GM18867 (cell line): ENCODE results near the gene AQP5.
A peak's percentile ranks its signal among the peaks of the same experiment; 100 is the strongest.

Source experiments
- ATAC-seq: cut with Tn5 transposase; IDR thresholded peaks from one replicate; pipeline ENCODE4 v1.9.1; 2021; ENCODE audit warnings: mild to moderate bottlenecking, moderate library complexity; ENCODE audit not compliant: unreplicated experiment

The AQP5 gene

DNA sequence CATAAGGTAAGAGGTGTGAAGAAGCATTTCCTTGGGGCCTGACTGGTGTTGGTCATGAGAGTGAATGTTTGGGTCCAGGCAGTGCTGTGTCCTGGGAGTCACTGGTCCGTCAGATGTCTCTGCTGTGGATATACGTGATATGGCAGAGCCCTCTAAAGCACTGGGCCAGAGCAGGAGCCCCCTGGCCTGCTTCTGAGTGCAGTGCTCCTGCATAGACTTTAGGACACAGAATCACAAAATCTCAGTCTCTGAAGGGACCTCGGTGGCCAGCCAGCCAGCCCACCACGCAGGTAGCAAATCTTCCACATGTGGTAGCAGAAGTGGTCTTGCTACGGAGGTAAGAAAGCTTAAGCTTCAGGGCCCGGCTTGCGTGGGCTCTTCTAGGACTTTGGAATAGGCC, 29.6 kb upstream of the AQP5 start:
- no peak for ATAC-seq

DNA sequence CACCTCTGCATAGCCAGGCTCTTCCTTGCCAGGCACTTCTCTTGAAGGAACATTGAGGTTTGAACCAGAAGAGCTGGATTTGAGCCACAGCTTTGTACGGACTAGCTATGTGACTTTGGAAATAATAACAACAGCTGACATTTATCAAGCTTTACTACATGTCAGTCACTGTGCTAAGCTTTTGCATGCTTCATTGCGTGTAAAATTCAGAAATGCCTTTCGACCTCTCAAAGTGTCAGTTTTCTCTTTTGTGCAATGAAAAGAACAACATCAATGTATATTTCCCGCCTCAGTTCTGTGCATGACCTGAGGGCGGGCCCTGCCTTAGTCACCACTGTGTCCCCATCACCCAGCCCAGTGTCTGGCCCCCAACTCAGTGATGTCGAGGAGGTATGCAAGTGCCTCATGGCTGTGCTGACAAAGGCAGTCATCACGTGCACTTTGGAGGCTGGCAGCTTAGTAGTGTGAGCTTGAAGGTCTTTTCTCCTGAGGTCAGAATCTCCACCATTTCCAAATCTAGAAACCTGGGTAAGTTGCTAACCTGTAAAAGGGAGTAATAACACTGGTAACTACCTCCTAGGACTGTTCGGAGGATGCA, 29.0 kb upstream of the AQP5 start:
- no peak for ATAC-seq

DNA sequence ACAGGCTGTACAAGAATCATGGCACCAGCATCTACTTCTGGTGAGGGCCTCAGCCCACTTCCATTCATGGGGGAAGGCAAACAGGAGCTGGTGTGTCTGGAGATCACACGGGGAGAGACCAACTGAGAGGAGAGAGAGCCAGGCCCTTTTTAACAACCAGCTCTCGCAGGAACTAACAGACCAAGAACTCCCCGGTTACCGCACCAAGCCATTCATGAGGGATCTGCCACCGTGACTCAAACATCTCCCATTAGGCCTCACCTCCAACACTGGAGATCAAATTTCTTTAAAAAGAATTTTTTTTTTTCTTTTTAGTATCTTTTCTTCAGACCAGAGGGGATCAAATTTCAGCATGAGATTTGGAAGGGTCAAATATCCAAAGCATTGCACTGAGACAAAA, 27.9 kb upstream of the AQP5 start:
- no peak for ATAC-seq

DNA sequence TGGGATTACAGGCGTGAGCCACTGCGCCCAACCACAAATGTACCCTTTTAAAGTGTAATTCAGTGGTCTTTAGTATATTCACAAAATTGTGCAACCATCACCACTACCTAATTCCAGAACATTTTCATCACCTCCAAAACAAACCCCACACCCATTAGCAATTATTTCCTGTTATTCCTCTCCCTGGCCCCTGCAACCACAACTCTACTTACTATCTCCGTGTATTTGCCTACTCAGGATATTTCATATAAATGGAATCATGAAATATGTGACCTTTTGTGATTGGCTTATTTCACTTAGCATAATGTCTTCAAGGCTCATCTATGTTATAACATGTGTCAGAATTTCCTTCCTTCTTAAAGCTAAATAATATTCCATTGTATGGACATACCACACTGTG, 27.2 kb upstream of the AQP5 start:
- ATAC-seq = no peak

DNA sequence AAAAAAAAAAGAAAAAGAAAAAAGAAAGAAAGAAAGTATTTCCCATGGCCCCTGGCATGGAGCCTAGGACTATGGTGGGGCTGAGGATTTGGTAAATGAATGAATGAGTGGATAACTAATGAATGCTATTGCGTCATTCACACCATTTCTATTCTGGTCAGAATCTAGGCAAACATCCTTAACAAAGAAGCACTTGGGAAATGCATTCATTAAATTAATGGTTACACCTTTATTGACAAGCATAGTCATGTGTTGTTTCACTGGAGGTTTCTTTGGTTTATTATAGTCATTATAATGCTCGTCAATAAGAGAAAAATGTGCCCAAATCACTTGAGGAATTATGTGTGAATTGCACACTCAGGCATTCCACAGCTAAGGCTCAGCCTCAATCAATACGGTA, 24.7 kb upstream of the AQP5 start:
- ATAC-seq = no peak

DNA sequence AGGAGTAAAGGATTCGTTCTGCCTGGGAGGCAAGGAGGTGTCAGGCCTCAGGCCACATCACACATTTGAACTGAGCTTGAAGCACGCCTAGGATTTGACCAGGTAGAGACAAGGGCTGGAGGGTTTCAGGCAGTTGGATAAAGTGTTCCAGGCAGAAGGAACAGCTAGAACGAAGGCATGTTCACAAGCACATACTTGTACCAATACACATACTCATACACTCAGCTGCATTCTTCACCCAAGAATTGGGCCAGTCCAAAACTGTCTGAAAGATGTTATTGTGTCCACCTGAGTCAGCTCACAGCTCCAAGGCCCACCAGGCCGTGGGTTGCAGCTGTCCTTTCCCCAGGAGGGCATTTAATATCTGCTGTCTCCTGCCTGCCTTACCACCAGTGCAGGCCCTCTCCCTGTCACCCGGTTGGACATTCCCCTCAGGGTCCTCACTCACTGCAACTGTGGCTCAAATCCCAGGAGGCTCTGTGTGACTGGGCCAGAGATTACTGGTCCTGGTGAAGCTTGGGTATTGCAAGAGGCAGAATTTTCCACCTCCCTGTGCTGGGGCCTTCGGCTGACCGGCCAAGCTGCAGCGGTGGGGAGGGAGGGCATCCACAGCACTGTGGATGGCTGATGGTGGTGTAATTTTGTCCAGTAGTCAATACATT, 23.9 kb upstream of the AQP5 start:
- ATAC-seq = no peak

DNA sequence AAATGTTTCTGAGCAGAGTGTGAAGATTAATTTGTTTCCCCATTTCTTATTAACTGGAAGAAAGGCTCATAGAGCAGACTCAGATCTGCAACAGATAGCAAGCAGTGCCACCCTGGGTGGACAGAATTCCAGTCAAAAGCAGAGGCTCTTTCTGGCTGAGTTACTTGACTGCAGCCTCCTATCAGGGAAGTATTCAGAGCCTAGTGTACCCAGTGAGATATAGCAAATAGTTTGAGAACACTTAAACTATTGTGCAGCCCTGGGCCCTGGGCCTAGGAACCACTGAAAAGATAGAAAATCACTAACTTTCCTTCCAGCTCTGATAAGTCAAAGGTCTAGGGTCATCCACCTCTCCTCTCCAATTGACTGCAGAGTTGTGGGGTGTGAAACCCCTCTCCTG, 22.4 kb upstream of the AQP5 start:
- ATAC-seq = no peak

DNA sequence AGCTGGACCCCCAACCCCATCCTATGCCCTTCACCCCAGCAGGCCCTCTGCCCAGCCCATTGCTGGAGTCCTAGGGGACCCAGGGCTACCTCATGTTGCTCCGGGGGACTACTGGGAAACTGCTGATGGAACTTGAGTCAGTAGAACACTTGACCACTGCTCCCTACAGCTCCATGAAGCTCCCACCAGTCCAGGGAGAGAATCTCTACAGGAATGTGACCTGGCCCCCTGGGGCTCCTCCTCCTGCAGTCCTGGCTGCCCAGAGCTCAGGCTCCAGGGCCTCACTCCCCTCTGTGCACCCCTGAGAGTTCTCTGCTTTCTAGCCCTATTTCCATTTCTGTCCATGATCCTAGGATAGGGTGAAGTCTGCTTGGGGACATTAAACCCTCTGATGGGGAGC, 22.0 kb upstream of the AQP5 start:
- ATAC-seq = no peak

DNA sequence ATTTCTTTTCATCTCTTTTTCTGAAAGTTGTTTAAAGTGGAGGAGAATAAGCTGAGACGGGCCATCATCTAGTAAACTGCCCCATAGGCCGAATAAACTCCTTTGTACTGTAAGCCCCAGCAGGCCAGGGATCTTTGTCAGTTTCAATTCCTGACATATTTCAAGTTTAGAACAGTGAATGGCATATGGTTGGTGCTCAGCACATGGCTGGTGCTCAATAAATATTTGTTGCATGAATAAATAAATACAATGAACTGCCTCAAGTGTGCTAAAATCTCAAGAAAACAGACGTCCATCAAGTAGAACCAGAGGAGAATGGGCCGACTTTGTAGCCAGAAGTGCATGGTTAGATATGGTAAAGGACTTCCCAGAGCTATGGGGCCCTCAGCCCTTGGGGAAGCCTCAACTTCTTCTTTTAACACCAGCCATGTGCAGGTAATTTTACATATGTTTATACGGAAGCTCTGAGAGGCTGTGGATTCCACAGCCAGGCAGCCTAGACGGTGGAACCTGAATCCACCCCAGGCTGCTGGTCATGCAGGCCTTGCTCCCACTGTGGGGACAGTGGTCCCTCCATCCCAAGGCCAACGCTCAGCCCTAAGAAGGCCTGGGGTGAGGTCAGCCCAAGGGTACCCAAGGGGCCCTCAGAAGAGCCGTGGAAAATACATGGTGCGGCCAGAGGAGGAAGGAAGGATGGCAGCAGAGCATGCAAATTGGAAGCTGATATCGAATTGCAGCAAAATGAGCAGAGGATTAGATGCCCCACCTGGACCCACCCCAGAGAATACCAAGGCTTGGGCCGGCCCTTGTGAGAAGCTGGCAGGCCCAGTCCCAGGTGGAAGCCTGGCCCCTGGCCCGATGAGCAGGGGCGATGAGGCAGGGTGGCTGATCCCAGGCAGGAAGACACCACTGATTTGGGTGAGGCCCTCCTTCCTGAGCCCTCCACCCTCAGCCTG, 19.8 kb upstream of the AQP5 start:
- no peak for ATAC-seq

DNA sequence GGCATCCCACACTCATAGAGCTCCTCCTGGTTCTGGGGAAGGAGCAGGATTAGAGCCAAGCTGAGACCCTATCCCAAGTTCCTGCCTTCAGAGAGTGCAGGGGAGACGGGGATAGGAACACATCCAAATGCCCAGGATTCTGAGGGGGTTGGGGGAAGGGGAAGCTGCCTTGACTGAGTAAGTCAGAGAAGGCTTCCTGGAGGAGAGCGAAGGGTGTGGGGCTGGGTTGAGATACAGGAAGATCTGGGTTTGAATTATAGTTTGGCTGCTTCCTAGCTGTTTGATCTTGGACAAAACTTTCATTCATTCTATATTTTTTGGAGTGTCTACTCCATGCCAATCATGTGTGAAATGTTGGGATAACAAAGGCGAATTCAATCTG, 19.2 kb upstream of the AQP5 start:
- no peak for ATAC-seq

DNA sequence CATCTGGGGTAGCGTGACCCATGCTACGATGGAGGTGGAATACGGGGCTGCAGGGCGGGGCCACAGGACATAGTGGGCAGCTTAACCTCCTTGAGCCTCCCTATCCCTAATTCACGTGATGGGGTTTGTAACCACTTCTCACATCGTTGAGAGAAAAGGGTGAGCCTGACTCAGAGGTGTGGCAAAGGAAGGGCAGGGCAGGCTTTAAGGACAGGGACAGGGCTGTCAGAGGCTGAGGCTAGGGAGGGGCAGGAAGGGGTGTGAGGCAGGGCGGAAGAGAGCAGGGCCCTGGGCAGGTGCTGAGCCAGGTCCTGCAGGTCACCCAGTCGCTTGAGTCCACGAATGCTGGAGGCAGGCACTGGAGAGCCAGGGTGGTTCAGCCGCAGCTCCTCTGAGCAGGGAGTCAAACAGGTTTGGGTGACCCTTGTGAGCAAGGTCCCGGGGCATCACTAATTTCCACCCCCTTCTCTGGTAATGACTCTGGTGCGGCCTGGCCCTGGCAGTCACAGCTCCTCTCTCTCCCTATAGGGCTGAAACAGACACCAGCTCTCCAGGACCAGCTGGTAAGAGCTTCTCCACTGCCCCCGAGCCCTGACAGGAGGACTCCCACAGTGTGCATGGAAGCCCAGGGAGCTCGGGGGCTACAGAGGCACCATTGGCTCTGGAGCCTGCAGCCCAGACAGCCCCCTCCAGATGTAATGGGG, 18.6 kb upstream of the AQP5 start:
- ATAC-seq = no peak

DNA sequence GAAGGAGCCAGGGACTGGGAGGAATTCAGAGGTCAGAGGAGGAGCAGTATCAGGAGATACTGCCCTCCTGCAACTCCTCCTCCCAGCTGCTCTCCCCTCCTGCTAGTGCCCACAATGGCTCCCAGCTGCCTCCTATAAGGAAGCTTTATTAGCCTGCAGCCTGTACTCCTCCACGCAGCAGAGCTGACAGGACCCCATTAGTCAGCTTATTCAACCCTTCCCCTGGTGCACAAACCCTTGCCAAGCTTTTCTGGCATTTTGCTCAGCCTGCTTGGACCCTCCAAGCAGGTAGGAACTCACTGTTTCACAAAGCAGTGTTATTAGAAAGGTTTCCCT, 18.1 kb upstream of the AQP5 start:
- no peak for ATAC-seq

DNA sequence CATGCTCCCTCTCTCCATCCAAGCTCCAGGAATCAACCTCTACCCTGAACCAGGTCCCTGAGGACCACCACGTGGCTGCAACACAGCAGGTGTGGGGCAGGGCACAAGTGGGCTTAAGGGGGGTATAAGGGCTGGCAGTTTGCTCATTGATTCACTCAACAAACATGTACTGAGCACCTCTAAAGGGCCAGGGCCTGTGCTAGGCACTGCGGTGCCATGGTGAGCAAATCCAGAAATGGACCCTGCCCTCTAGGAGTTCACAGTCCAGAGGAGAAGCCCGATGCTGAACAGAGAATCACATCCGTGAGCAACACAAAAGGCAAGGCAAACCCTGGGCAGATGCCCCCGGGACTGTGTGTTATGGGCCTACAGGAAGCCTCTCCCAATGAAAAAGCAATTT, 17.6 kb upstream of the AQP5 start:
- no peak for ATAC-seq

DNA sequence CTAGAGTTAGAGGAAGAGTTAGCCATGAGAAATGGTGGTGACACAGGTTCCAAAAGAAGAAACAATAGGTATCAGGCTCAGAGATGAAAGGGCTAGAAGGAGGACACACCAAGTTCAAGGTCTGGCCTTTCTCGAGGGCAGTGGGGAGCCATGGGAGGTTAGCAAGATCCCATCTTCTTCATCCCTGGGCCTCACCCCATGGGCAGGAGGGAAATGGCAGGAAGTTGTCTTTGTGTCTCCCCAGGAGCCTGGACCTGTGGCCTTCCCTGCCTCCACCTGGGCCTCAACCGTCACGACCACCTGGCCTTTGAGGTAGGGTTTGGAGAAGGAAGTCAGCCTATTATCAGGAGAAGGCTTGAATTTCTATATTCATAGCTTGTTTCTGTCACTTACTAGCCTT, 17.0 kb upstream of the AQP5 start:
- no peak for ATAC-seq

DNA sequence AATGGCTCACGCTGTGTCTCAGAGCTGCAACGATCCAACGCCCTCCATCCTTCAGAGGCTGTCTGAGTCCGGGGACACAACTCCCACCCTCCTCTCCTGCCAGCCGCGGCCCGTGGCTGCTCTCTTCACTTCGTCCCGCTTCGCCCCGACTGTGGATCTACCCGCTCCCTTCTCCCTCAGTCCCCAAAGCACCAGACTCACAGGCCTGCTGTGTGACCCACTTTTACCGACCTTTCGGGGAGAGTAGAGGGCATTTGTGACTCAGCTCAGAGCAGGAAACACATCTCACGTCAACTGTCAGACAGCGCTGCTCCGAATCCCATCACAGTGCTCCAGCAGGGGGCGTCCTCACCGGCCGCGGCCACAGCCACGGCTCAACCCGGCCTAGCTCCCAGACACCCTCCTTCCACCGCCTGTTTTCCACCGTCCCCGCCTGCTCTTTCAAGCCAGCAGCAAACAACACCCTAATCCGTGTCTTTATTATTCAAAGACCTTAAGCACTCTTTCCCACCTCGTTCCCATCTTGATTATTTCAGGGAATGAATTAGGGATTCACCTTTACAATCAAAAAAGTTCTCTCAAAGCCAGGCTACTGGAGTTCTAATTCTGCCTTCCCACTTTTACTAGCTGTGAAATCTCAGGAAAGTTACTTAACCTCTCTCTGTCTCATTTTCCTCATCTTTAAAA, 16.1 kb upstream of the AQP5 start:
- ATAC-seq = peak; percentile 83

DNA sequence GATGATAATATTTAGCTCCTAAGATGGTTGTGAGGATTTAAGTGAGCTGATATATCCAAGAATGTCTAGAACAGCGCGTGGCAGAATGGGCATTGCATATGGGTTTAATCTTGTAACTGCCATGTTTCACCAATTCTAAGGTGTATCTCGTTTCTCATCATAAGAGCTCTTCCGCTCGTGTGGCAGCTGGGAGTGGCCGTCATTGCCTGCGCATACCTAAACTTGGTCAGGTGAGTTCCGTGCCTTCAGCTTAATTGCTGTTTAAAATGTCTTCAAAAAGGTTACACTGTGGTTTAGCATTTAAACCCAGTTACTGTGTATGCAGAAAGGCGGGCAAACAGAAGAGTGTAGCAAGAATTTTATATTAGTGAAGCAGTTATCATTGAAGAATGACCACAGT, 15.6 kb upstream of the AQP5 start:
- ATAC-seq = no peak

DNA sequence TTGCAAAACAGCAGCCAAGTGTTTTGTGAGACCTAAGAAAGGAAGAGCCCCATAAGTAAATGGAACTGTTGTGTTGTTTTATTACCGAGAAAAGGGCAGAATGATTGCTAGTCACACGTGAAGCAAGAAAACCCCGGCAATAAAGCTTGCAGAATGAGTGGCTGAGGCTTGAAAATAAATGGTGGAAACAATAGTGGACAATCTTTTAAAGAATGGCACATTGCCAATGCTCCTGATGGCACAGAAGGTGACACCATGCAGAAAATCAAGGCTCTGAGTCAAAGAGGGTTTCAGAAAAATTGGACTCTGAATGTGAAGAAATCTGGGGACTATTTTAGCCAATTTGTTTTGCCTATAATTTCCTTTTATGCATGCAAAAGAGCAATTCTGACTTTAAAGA, 15.2 kb upstream of the AQP5 start:
- no peak for ATAC-seq

DNA sequence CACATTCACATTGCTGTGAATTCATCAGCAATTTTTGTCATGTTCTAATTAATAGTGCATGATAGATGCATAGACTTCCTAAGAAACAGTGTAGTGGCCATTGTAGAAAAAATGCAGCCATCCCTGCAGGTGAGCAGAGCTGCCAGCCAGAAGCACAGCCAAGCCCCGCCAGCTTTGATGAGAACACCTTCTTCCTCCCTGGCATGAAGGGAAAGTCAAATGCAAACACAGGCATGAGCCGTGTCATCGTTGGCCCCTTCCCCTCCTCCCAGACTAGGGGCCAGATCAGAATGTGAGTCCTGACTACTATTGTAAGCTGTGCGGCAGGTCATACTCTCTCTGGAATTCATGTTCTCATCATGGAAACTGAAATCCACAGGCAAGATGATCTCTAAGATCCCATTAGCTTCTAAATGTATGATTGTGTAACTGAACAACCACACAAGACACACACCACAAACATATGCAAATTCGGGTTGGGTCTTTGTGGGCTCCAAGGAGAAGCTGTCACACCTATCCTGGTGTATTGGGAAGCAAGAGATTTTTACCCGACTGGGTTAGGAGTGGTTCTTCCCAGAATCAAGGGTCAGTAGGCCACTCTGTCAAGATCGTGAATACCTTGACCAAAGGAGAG, 14.0 kb upstream of the AQP5 start:
- ATAC-seq = no peak

DNA sequence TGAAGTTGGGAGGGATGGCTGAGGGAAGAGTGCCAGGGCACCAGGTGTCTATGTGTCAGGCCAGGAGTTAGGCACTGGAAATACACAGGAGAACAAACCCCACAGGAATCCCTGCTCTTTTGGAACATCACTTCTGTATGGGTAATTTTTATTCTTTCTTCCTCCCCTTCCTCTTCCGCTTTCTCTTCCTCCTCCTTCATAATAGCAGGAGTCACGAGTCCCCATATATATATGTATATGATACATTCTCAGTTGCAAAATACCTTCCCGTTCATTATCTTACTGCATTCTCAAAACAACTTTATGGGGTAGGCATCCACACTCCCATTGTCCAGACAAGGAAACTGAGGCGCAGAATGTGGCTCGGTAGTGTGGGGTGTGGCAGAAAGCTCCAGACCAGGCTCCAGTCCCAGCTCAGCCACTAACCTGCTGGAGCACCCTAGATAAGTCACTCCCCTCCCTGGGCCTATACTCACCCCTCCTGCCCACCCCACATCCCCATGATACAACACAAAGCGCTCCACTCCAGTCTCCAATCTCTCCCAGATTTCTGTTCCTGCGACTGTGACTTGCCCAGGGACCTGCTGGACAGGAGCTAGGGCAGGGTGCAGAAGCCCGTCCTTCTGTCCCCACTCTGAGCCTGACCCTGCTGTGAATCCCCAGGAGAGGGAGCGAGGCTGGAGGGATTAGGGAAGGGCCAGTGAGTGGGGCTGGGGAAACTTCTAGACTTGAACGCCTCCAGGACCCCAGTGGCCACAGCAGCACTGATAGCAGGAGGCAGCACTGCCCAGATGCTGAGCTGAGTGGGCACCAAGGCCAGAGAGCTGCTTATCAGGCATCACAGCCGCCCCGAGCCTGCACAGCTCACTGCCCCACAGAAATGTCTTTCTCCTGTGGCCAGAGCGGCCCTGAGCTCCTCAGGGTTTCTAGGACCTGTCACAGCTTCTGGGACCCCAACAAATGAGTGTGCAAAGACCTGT, 12.5 kb upstream of the AQP5 start:
- no peak for ATAC-seq
